ENCODE data around the gene SLX9.

The SLX9 gene

GRCh38 chr21:44985441-44986401 is 45.9 kb downstream of the SLX9 start:
- no peak overlapping the region for H3K23ac ChIP-seq (ENCODE audit: low read length)
- no peaks in the 10 kb centered on the region for H3K4me1 ChIP-seq (ENCODE audit: control insufficient read depth, low read depth, low read length)
- H3K27ac ChIP-seq (ENCODE audit: low read depth, low read length) = no peak overlapping the region
- no peak overlapping the region for H4K5ac ChIP-seq (ENCODE audit: low read length)
- H3K18ac ChIP-seq (ENCODE audit: low read length) = no peak overlapping the region
- H2BK5ac ChIP-seq (ENCODE audit: low read length) = no peak overlapping the region
- no peaks in the 10 kb centered on the region for H3K36me3 ChIP-seq (ENCODE audit: control insufficient read depth, insufficient read depth, low read length)
- H4K8ac ChIP-seq (ENCODE audit: low read depth, low read length) = no peak overlapping the region
- H3K79me1 ChIP-seq (ENCODE audit: low read length) = no peaks in the 10 kb centered on the region
- H3K4me2 ChIP-seq (ENCODE audit: low read length) = no peak overlapping the region
- H2BK15ac ChIP-seq (replicated peaks; ENCODE audit: low read depth) = no peak overlapping the region
- no peak for DNase-seq
- no peak overlapping the region for H3K9ac ChIP-seq (ENCODE audit: low read length)
- no CpG with 5 or more reads among the region's 26 CpGs for WGBS (ENCODE audit: extremely low coverage, insufficient coverage, low lambda C conversion rate)
- no peak overlapping the region for H2AK5ac ChIP-seq (ENCODE audit: low read length)
- H3K4ac ChIP-seq (ENCODE audit: low read depth, low read length) = no peak overlapping the region
- H3K4me3 ChIP-seq (ENCODE audit: low read length) = no peak overlapping the region
- H3K79me2 ChIP-seq (ENCODE audit: control insufficient read depth, insufficient read depth, low read length) = no peaks in the 10 kb centered on the region
- H2BK120ac ChIP-seq (ENCODE audit: low read depth, low read length) = no peak overlapping the region
- no peaks in the 10 kb centered on the region for H3K27me3 ChIP-seq (ENCODE audit: insufficient read depth, low read length, poor library complexity)
- H3K56ac ChIP-seq (ENCODE audit: low read length) = no peak overlapping the region

GRCh38 chr21:44986471-44987291 is 46.9 kb downstream of the SLX9 start:
- H3K4ac ChIP-seq (ENCODE audit: low read depth, low read length) = no peak overlapping the region
- WGBS (ENCODE audit: extremely low coverage, insufficient coverage, low lambda C conversion rate) = no CpG with 5 or more reads among the region's 23 CpGs

GRCh38 chr21:44987301-44987885 is 47.6 kb downstream of the SLX9 start:
- Histone ChIP-seq H3K56ac (ENCODE audit: low read length) (no peak overlapping the region), H2AK5ac (ENCODE audit: low read length) (no peak overlapping the region), H3K79me1 (ENCODE audit: low read length) (no peaks in the 10 kb centered on the region), H4K5ac (ENCODE audit: low read length) (no peak overlapping the region), H2BK5ac (ENCODE audit: low read length) (no peak overlapping the region), H3K79me2 (ENCODE audit: control insufficient read depth, insufficient read depth, low read length) (no peaks in the 10 kb centered on the region), H3K23ac (ENCODE audit: low read length) (no peak overlapping the region), H3K4me1 (ENCODE audit: control insufficient read depth, low read depth, low read length) (no peaks in the 10 kb centered on the region), H3K36me3 (ENCODE audit: control insufficient read depth, insufficient read depth, low read length) (no peaks in the 10 kb centered on the region), H2BK15ac (replicated peaks; ENCODE audit: low read depth) (no peak overlapping the region), H3K4ac (ENCODE audit: low read depth, low read length) (no peak overlapping the region), H2BK120ac (ENCODE audit: low read depth, low read length) (no peak overlapping the region), H4K8ac (ENCODE audit: low read depth, low read length) (no peak overlapping the region), H3K4me2 (ENCODE audit: low read length) (no peak overlapping the region), H3K27ac (ENCODE audit: low read depth, low read length) (no peak overlapping the region), H3K18ac (ENCODE audit: low read length) (no peak overlapping the region), H3K4me3 (ENCODE audit: low read length) (no peak overlapping the region), H3K9ac (ENCODE audit: low read length) (no peak overlapping the region), H3K27me3 (ENCODE audit: insufficient read depth, low read length, poor library complexity) (no peaks in the 10 kb centered on the region)
- DNase-seq = no peak
- whole genome bisulfite sequencing (ENCODE audit: extremely low coverage, insufficient coverage, low lambda C conversion rate) = no CpG with 5 or more reads among the region's 23 CpGs

More at GRCh38 chr21:44986471-44987291, 46.9 kb downstream of the SLX9 start:
- no peak overlapping the region for H4K8ac ChIP-seq (ENCODE audit: low read depth, low read length)
- no peaks in the 10 kb centered on the region for H3K4me1 ChIP-seq (ENCODE audit: control insufficient read depth, low read depth, low read length)
- no peak overlapping the region for H4K5ac ChIP-seq (ENCODE audit: low read length)
- no peaks in the 10 kb centered on the region for H3K36me3 ChIP-seq (ENCODE audit: control insufficient read depth, insufficient read depth, low read length)
- H2BK15ac ChIP-seq (replicated peaks; ENCODE audit: low read depth) = no peak overlapping the region
- H2BK120ac ChIP-seq (ENCODE audit: low read depth, low read length) = no peak overlapping the region
- no peak overlapping the region for H3K18ac ChIP-seq (ENCODE audit: low read length)
- H3K79me2 ChIP-seq (ENCODE audit: control insufficient read depth, insufficient read depth, low read length) = no peaks in the 10 kb centered on the region
- no peak overlapping the region for H3K27ac ChIP-seq (ENCODE audit: low read depth, low read length)
- DNase-seq = no peak
- no peak overlapping the region for H3K4me2 ChIP-seq (ENCODE audit: low read length)
- no peak overlapping the region for H2BK5ac ChIP-seq (ENCODE audit: low read length)
- H3K56ac ChIP-seq (ENCODE audit: low read length) = no peak overlapping the region
- H2AK5ac ChIP-seq (ENCODE audit: low read length) = no peak overlapping the region
- no peak overlapping the region for H3K23ac ChIP-seq (ENCODE audit: low read length)
- H3K79me1 ChIP-seq (ENCODE audit: low read length) = no peaks in the 10 kb centered on the region
- H3K27me3 ChIP-seq (ENCODE audit: insufficient read depth, low read length, poor library complexity) = no peaks in the 10 kb centered on the region
- no peak overlapping the region for H3K4me3 ChIP-seq (ENCODE audit: low read length)
- H3K9ac ChIP-seq (ENCODE audit: low read length) = no peak overlapping the region

GRCh38 chr21:44987886-44988606 is 48.2 kb downstream of the SLX9 start:
- H3K18ac ChIP-seq (ENCODE audit: low read length) = no peak overlapping the region
- H2AK5ac ChIP-seq (ENCODE audit: low read length) = no peak overlapping the region
- H3K27me3 ChIP-seq (ENCODE audit: insufficient read depth, low read length, poor library complexity) = no peaks in the 10 kb centered on the region
- H4K8ac ChIP-seq (ENCODE audit: low read depth, low read length) = no peak overlapping the region
- H3K79me2 ChIP-seq (ENCODE audit: control insufficient read depth, insufficient read depth, low read length) = no peaks in the 10 kb centered on the region
- H3K4ac ChIP-seq (ENCODE audit: low read depth, low read length) = no peak overlapping the region
- H3K36me3 ChIP-seq (ENCODE audit: control insufficient read depth, insufficient read depth, low read length) = no peaks in the 10 kb centered on the region
- no peak overlapping the region for H3K27ac ChIP-seq (ENCODE audit: low read depth, low read length)
- H3K4me3 ChIP-seq (ENCODE audit: low read length) = no peak overlapping the region
- no peak overlapping the region for H3K56ac ChIP-seq (ENCODE audit: low read length)
- H2BK15ac ChIP-seq (replicated peaks; ENCODE audit: low read depth) = no peak overlapping the region
- no peak overlapping the region for H3K4me2 ChIP-seq (ENCODE audit: low read length)
- no peaks in the 10 kb centered on the region for H3K4me1 ChIP-seq (ENCODE audit: control insufficient read depth, low read depth, low read length)
- no peak overlapping the region for H3K23ac ChIP-seq (ENCODE audit: low read length)
- no peaks in the 10 kb centered on the region for H3K79me1 ChIP-seq (ENCODE audit: low read length)
- whole genome bisulfite sequencing (ENCODE audit: extremely low coverage, insufficient coverage, low lambda C conversion rate) = no CpG with 5 or more reads among the region's 37 CpGs
- DNase-seq = no peak
- H2BK5ac ChIP-seq (ENCODE audit: low read length) = no peak overlapping the region
- H4K5ac ChIP-seq (ENCODE audit: low read length) = no peak overlapping the region
- H2BK120ac ChIP-seq (ENCODE audit: low read depth, low read length) = no peak overlapping the region
- no peak overlapping the region for H3K9ac ChIP-seq (ENCODE audit: low read length)

GRCh38 chr21:44988607-44989536 is 49.0 kb downstream of the SLX9 start:
- no peak overlapping the region for H3K4me3 ChIP-seq (ENCODE audit: low read length)
- no peak for DNase-seq
- H3K4me1 ChIP-seq (ENCODE audit: control insufficient read depth, low read depth, low read length) = no peaks in the 10 kb centered on the region
- H3K56ac ChIP-seq (ENCODE audit: low read length) = no peak overlapping the region
- no peaks in the 10 kb centered on the region for H3K36me3 ChIP-seq (ENCODE audit: control insufficient read depth, insufficient read depth, low read length)
- H3K18ac ChIP-seq (ENCODE audit: low read length) = no peak overlapping the region
- no peak overlapping the region for H3K4ac ChIP-seq (ENCODE audit: low read depth, low read length)
- H4K5ac ChIP-seq (ENCODE audit: low read length) = no peak overlapping the region
- H3K23ac ChIP-seq (ENCODE audit: low read length) = peak overlapping the region; percentile 9
- no peak overlapping the region for H4K8ac ChIP-seq (ENCODE audit: low read depth, low read length)
- no peak overlapping the region for H2BK5ac ChIP-seq (ENCODE audit: low read length)
- H3K9ac ChIP-seq (ENCODE audit: low read length) = no peak overlapping the region
- no CpG with 5 or more reads among the region's 20 CpGs for WGBS (ENCODE audit: extremely low coverage, insufficient coverage, low lambda C conversion rate)
- H3K27me3 ChIP-seq (ENCODE audit: insufficient read depth, low read length, poor library complexity) = no peaks in the 10 kb centered on the region
- H2BK15ac ChIP-seq (replicated peaks; ENCODE audit: low read depth) = no peak overlapping the region
- no peaks in the 10 kb centered on the region for H3K79me1 ChIP-seq (ENCODE audit: low read length)
- H2AK5ac ChIP-seq (ENCODE audit: low read length) = no peak overlapping the region
- no peak overlapping the region for H3K4me2 ChIP-seq (ENCODE audit: low read length)
- H3K79me2 ChIP-seq (ENCODE audit: control insufficient read depth, insufficient read depth, low read length) = no peaks in the 10 kb centered on the region
- no peak overlapping the region for H2BK120ac ChIP-seq (ENCODE audit: low read depth, low read length)
- H3K27ac ChIP-seq (ENCODE audit: low read depth, low read length) = no peak overlapping the region
